ENCODE data around the gene ACTN4. TPM values are rescaled to one million over a fixed set of nuclear protein-coding genes. Genes with fewer than 3 reads are reported as not detected.

The ACTN4 gene
- total and polyA plus RNA-seq, 10 of the 15 experiments (the other 5 are each of a cell fraction or from before 2014, with no cell fraction given): 2.4 to 293 (median 72.5) TPM

- TF ChIP-seq SUZ12 (IDR thresholded peaks at IDR 0.05; ENCODE audit: unreplicated experiment) (no peak), FOS (IDR thresholded peaks at IDR 0.05; ENCODE audit: borderline replicate concordance, extremely low read depth, insufficient read length) (no peak), SKIL (IDR thresholded peaks at IDR 0.05; ENCODE audit: low read depth, poor library complexity, severe bottlenecking) (no peak), TCF12 (IDR thresholded peaks at IDR 0.05; ENCODE audit: low read depth, low read length) (peak; percentile 34; the same call in 1 of the 2 replicates), BCL3 (IDR thresholded peaks at IDR 0.05; ENCODE audit: borderline replicate concordance, insufficient read depth, low read depth, low read length, poor library complexity, severe bottlenecking) (no peak), CBX5 (IDR thresholded peaks at IDR 0.05; ENCODE audit: low read depth) (no peak), NR2C1 (IDR thresholded peaks at IDR 0.05) (no peak), HCFC1 (IDR thresholded peaks at IDR 0.05; ENCODE audit: low read length) (no peak; the same call in 1 of the 2 replicates), SMAD5 (IDR thresholded peaks at IDR 0.05; ENCODE audit: low read depth) (peak; percentile 78; the same call in 1 of the 2 replicates), PAX8 (IDR thresholded peaks at IDR 0.05) (no peak), CTCF (IDR thresholded peaks at IDR 0.05 in 2 of 3, conservative IDR thresholded peaks at IDR 0.05 in 1 of 3; ENCODE audit: control insufficient read depth in 2 of 3, extremely low read depth in 1 of 3, insufficient read depth in 1 of 3, low read depth in 3 of 3, low read length in 3 of 3) (no peak), NRF1 (conservative IDR thresholded peaks at IDR 0.05; ENCODE audit: low read depth, low read length) (peak; percentile 99), EGR1 (IDR thresholded peaks at IDR 0.05; ENCODE audit: borderline replicate concordance in 1 of 2, low read depth in 2 of 2, low read length in 2 of 2) (peak in 1 of 2 experiments; percentile 36; a peak in 1 of 3 replicates), CREM (IDR thresholded peaks at IDR 0.05; ENCODE audit: low read depth) (no peak), SMAD1 (IDR thresholded peaks at IDR 0.05; ENCODE audit: low read depth, partially characterized antibody) (no peak), ASH2L (IDR thresholded peaks at IDR 0.05; ENCODE audit: borderline replicate concordance, low read depth) (no peak), HSF1 (IDR thresholded peaks at IDR 0.05; ENCODE audit: low read depth, low read length) (no peak), POU2F2 (IDR thresholded peaks at IDR 0.05; ENCODE audit: borderline replicate concordance, low read depth, low read length) (peak; percentile 76; the same call in 2 of the 3 replicates), ZBED1 (IDR thresholded peaks at IDR 0.05; ENCODE audit: borderline replicate concordance) (no peak), JUNB (IDR thresholded peaks at IDR 0.05) (no peak), POLR2A (IDR thresholded peaks at IDR 0.05; ENCODE audit: low read depth, low read length) (peak; percentile 99), MYB (IDR thresholded peaks at IDR 0.05; ENCODE audit: borderline replicate concordance, low read depth, low read length) (no peak)
These were observed at the start of gene ACTN4 (continued) for GRCh38 chr19:38647368-38647965.

Measured in GM12878 (cell line).